ENCODE results near the gene TUNAR. TPM values are rescaled to one million over a fixed set of nuclear protein-coding genes. Genes with fewer than 3 reads are reported as not detected.

TUNAR gene
- total and polyA plus RNA-seq, 2 experiments from 2014 or later: 23.1 to 56.2 TPM

GRCh38 chr14:95858893-95859292 lies 17.7 kb upstream of the TUNAR start (continued):
- no peak for TF ChIP-seq ZNF331 (CRISPR knock-in tag; IDR thresholded peaks at IDR 0.05; ENCODE audit: low read depth)
- no peak for TF ChIP-seq CTCF (conservative IDR thresholded peaks at IDR 0.05; ENCODE audit: low read depth in 2 of 2)

DNA sequence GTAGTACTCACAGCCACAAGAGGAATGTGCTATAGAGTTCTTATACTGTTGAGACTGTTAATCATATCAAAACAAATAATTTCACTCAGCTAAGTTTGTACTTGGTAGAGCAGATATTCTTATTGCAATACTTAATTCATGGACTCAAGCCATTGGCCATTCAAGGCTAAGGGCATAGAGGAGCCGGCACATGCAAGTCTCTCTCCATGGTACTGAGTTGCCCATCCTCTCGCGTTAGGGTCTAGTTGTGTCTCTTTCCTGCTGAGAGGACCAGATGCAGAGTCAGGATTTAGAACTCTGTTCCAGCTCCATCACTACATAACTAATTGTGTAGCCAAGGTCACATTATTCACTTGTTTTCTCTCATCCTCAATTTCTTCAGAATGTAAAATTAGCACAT lies 14.4 kb upstream of the TUNAR start:
- TF ChIP-seq, protein P1, sequence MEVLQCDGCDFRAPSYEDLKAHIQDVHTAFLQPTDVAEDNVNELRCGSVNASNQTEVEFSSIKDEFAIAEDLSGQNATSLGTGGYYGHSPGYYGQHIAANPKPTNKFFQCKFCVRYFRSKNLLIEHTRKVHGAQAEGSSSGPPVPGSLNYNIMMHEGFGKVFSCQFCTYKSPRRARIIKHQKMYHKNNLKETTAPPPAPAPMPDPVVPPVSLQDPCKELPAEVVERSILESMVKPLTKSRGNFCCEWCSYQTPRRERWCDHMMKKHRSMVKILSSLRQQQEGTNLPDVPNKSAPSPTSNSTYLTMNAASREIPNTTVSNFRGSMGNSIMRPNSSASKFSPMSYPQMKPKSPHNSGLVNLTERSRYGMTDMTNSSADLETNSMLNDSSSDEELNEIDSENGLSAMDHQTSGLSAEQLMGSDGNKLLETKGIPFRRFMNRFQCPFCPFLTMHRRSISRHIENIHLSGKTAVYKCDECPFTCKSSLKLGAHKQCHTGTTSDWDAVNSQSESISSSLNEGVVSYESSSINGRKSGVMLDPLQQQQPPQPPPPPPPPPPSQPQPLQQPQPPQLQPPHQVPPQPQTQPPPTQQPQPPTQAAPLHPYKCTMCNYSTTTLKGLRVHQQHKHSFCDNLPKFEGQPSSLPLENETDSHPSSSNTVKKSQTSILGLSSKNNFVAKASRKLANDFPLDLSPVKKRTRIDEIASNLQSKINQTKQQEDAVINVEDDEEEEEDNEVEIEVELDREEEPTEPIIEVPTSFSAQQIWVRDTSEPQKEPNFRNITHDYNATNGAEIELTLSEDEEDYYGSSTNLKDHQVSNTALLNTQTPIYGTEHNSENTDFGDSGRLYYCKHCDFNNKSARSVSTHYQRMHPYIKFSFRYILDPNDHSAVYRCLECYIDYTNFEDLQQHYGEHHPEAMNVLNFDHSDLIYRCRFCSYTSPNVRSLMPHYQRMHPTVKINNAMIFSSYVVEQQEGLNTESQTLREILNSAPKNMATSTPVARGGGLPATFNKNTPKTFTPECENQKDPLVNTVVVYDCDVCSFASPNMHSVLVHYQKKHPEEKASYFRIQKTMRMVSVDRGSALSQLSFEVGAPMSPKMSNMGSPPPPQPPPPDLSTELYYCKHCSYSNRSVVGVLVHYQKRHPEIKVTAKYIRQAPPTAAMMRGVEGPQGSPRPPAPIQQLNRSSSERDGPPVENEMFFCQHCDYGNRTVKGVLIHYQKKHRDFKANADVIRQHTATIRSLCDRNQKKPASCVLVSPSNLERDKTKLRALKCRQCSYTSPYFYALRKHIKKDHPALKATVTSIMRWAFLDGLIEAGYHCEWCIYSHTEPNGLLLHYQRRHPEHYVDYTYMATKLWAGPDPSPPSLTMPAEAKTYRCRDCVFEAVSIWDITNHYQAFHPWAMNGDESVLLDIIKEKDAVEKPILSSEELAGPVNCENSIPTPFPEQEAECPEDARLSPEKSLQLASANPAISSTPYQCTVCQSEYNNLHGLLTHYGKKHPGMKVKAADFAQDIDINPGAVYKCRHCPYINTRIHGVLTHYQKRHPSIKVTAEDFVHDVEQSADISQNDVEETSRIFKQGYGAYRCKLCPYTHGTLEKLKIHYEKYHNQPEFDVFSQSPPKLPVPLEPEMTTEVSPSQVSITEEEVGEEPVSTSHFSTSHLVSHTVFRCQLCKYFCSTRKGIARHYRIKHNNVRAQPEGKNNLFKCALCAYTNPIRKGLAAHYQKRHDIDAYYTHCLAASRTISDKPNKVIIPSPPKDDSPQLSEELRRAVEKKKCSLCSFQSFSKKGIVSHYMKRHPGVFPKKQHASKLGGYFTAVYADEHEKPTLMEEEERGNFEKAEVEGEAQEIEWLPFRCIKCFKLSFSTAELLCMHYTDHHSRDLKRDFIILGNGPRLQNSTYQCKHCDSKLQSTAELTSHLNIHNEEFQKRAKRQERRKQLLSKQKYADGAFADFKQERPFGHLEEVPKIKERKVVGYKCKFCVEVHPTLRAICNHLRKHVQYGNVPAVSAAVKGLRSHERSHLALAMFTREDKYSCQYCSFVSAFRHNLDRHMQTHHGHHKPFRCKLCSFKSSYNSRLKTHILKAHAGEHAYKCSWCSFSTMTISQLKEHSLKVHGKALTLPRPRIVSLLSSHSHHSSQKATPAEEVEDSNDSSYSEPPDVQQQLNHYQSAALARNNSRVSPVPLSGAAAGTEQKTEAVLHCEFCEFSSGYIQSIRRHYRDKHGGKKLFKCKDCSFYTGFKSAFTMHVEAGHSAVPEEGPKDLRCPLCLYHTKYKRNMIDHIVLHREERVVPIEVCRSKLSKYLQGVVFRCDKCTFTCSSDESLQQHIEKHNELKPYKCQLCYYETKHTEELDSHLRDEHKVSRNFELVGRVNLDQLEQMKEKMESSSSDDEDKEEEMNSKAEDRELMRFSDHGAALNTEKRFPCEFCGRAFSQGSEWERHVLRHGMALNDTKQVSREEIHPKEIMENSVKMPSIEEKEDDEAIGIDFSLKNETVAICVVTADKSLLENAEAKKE (CRISPR knock-in tag; IDR thresholded peaks at IDR 0.05): no peak
- TF ChIP-seq REST (IDR thresholded peaks at IDR 0.05; ENCODE audit: unreplicated experiment): peak; percentile 89
- no peak overlapping the region for H3K4me3 ChIP-seq
- ATAC-seq (peak; percentile 88), DNase-seq (ENCODE audit: low spot score) (peak; percentile 65)
- no peak overlapping the region for H3K27ac Mint-ChIP-seq
- no peaks in the 10 kb centered on the region for H4K20me1 ChIP-seq (replicated peaks; ENCODE audit: insufficient read depth)
- no peak overlapping the region for H3K4me2 ChIP-seq
- H3K36me3 ChIP-seq (ENCODE audit: insufficient read depth): no peaks in the 10 kb centered on the region
- no peaks in the 10 kb centered on the region for H3K79me2 ChIP-seq (replicated peaks; ENCODE audit: insufficient read depth)
- no peak overlapping the region for H3K4me3 Mint-ChIP-seq
- peaks cover 2% of the 10 kb centered on the region for H3K27me3 Mint-ChIP-seq (ENCODE audit: insufficient read depth, low read depth, poor library complexity)
- peaks cover 15% of the 10 kb centered on the region for H3K9me2 ChIP-seq (ENCODE audit: insufficient read depth)
- H3K9me3 Mint-ChIP-seq: no peaks in the 10 kb centered on the region; the same call in 2 of the 3 replicates
- H3K4me1 ChIP-seq (ENCODE audit: insufficient read depth): no peaks in the 10 kb centered on the region
- no peak overlapping the region for H3K27ac ChIP-seq (ENCODE audit: low read depth)
- H2AFZ ChIP-seq: no peak overlapping the region
- no peaks in the 10 kb centered on the region for H3K4me1 Mint-ChIP-seq
- H3K36me3 Mint-ChIP-seq (ENCODE audit: low read depth): no peaks in the 10 kb centered on the region
- no peaks in the 10 kb centered on the region for H3F3A ChIP-seq (replicated peaks; ENCODE audit: low read depth)
- no peaks in the 10 kb centered on the region for H3K27me3 ChIP-seq (ENCODE audit: insufficient read depth)
